Activated T-helper 1 cell treated with Interleukin-2 at 50 U/mL for 16 hours (primary cell): ENCODE results near the gene KLF4.
A peak's percentile ranks its signal among the peaks of the same experiment; 100 is the strongest.
"Not testable (repeated sequence)": the region's sequence is repeated elsewhere in the genome, so short reads cannot be mapped to it uniquely, and the experiment has no call there.

Experiments used
- DNase-seq: peaks from one replicate; pipeline ENCODE4 v3.0.0-alpha.2; 2020; ENCODE audit warnings: low read depth

KLF4 gene

GRCh38 chr9:107489687-107490605 lies at the start of gene KLF4:
Gene KLF4 (minus strand): TSS chr9:107489769. CDS start chr9:107489172, 597 bp downstream.
- peak; percentile 24 for DNase-seq

- no peak for DNase-seq
Measured at GRCh38 chr9:107536462-107536861, 46.9 kb upstream of the KLF4 start.

- no peak for DNase-seq
Measured at GRCh38 chr9:107534510-107535078, 45.0 kb upstream of the KLF4 start.

- no peak for DNase-seq
Measured at GRCh38 chr9:107530679-107531078, 41.1 kb upstream of the KLF4 start.

GRCh38 chr9:107528686-107529085 lies 39.1 kb upstream of the KLF4 start:
- DNase-seq = no peak

- DNase-seq = no peak
Measured at GRCh38 chr9:107523539-107523938, 34.0 kb upstream of the KLF4 start.

- no peak for DNase-seq
Measured at GRCh38 chr9:107520186-107520585, 30.6 kb upstream of the KLF4 start.

GRCh38 chr9:107518037-107518807 lies 28.7 kb upstream of the KLF4 start:
- no peak for DNase-seq

GRCh38 chr9:107513464-107514100 lies 24.0 kb upstream of the KLF4 start:
- no peak for DNase-seq

- DNase-seq = no peak
Measured at GRCh38 chr9:107504585-107505455, 15.3 kb upstream of the KLF4 start.

- DNase-seq = no peak
Measured at GRCh38 chr9:107502464-107502863, 12.9 kb upstream of the KLF4 start.

- not testable (repeated sequence) for DNase-seq
Measured at GRCh38 chr9:107500421-107501200, 11.0 kb upstream of the KLF4 start.

GRCh38 chr9:107496976-107497375 lies 7.4 kb upstream of the KLF4 start:
- no peak for DNase-seq

GRCh38 chr9:107492381-107492970 lies 2.9 kb upstream of the KLF4 start:
- no peak for DNase-seq

- DNase-seq = no peak
Measured at GRCh38 chr9:107491081-107492053, 1.8 kb upstream of the KLF4 start.

- not testable (repeated sequence) for DNase-seq
Measured at GRCh38 chr9:107490606-107490970, 1.0 kb upstream of the KLF4 start.

- DNase-seq = no peak
Measured at GRCh38 chr9:107489144-107489673, 360 bp downstream of the KLF4 start.

- no peak for DNase-seq
Measured at GRCh38 chr9:107488375-107489143, 1.0 kb downstream of the KLF4 start.
